ENCODE results near the gene SLC24A3.

DNA sequence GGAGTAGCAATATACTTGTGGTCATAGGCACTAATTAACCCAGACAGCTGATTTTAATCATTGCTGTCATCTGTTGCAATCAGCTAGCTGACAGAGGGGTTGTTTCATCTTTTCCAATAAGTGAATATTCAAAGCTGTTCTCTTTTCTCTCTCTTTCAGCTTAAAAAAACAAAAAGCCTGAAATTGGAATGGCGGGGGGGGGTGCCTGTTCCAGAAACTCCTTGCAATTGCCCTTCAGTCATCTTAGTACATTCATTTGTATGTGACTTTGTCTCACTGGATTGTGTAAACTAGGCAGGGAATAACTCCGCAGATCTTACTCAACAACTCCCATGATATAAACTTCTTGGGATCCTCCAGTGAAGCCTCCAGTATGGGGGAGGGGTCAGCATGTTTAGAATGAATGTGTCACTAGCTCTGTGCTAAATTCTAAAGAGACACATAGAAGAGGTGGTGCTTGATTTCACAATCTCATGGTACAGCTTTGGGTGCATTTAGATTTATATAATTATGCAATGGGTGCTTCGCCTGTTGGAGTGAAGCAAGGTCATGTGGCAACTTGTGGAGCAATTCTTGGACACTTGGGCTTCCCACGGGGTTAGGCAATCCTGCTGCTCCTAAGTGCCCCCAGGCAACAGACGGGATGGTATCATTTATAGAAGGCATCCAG, 40.1 kb downstream of the SLC24A3 start:
- no peak for TF ChIP-seq EZH2 (IDR thresholded peaks at IDR 0.05; ENCODE audit: insufficient read depth, low read length)
- TF ChIP-seq, protein P1, sequence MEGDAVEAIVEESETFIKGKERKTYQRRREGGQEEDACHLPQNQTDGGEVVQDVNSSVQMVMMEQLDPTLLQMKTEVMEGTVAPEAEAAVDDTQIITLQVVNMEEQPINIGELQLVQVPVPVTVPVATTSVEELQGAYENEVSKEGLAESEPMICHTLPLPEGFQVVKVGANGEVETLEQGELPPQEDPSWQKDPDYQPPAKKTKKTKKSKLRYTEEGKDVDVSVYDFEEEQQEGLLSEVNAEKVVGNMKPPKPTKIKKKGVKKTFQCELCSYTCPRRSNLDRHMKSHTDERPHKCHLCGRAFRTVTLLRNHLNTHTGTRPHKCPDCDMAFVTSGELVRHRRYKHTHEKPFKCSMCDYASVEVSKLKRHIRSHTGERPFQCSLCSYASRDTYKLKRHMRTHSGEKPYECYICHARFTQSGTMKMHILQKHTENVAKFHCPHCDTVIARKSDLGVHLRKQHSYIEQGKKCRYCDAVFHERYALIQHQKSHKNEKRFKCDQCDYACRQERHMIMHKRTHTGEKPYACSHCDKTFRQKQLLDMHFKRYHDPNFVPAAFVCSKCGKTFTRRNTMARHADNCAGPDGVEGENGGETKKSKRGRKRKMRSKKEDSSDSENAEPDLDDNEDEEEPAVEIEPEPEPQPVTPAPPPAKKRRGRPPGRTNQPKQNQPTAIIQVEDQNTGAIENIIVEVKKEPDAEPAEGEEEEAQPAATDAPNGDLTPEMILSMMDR (IDR thresholded peaks at IDR 0.05; ENCODE audit: insufficient read depth, low read depth, low read length) = no peak

Measured in astrocyte (in vitro differentiated cells and primary cell).